H9 (cell line): Measurements from ENCODE around the gene COL4A2. TPM values are rescaled to one million over a fixed set of nuclear protein-coding genes. Genes with fewer than 3 reads are reported as not detected.

Experiments
- DNase-seq: peaks from one replicate; pipeline ENCODE4 v3.0.0-alpha.2; 2017
- H2AFZ ChIP-seq: one replicate; pipeline ENCODE4 v1.6.1; 2013; ENCODE audit warnings: mild to moderate bottlenecking, low read length, control low read depth, moderate library complexity
- H2AK5ac ChIP-seq: 2 replicates; pipeline ENCODE4 v1.6.1; 2013; ENCODE audit warnings: low read length, control low read depth, mixed read lengths; ENCODE audit not compliant: insufficient read length
- H2BK120ac ChIP-seq: one replicate; pipeline ENCODE4 v1.6.1; 2013; ENCODE audit warnings: low read depth, mild to moderate bottlenecking, low read length, control low read depth, inconsistent platforms; ENCODE audit not compliant: poor library complexity, severe bottlenecking
- H2BK12ac ChIP-seq: 2 replicates; pipeline ENCODE4 v1.6.1; 2013; ENCODE audit warnings: low read length, control low read depth, mixed read lengths, low read depth; ENCODE audit not compliant: insufficient read length
- H2BK15ac ChIP-seq: 2 replicates; pipeline ENCODE4 v1.6.1; 2013; ENCODE audit warnings: low read depth, low read length, control low read depth
- H2BK20ac ChIP-seq: one replicate; pipeline ENCODE4 v1.6.1; 2013; ENCODE audit warnings: low read depth, mild to moderate bottlenecking, low read length, control low read depth, inconsistent platforms; ENCODE audit not compliant: poor library complexity, severe bottlenecking
- H2BK5ac ChIP-seq: 2 replicates; pipeline ENCODE4 v1.6.1; 2013; ENCODE audit warnings: low read length, control low read depth, mixed read lengths; ENCODE audit not compliant: insufficient read length
- H3K14ac ChIP-seq: 2 replicates; pipeline ENCODE4 v1.6.1; 2013; ENCODE audit warnings: low read length, control low read depth; ENCODE audit not compliant: insufficient read depth
- H3K18ac ChIP-seq: 2 replicates; pipeline ENCODE4 v1.6.1; 2013; ENCODE audit warnings: low read depth, mild to moderate bottlenecking, mixed read lengths, low read length, control low read depth; ENCODE audit not compliant: insufficient read length
- H3K23ac ChIP-seq: 2 replicates; pipeline ENCODE4 v1.6.1; 2013; ENCODE audit warnings: low read length, control low read depth, mixed read lengths, low read depth; ENCODE audit not compliant: insufficient read length
- H3K23me2 ChIP-seq: 2 replicates; pipeline ENCODE4 v1.6.1; 2013; ENCODE audit warnings: low read depth, mild to moderate bottlenecking, mixed read lengths, low read length, control low read depth; ENCODE audit not compliant: insufficient read length, poor library complexity, severe bottlenecking
- H3K27ac ChIP-seq: 2 replicates; pipeline ENCODE4 v1.5.1; 2013; ENCODE audit warnings: low read length, control low read depth, mixed read lengths, low read depth; ENCODE audit not compliant: insufficient read length
- H3K27me3 ChIP-seq: 2 replicates; pipeline ENCODE4 v1.6.1; 2013; ENCODE audit warnings: low read length, control low read depth, inconsistent platforms; ENCODE audit not compliant: insufficient read depth
- H3K4ac ChIP-seq: 2 replicates; pipeline ENCODE4 v1.6.1; 2013; ENCODE audit warnings: low read depth, mild to moderate bottlenecking, control low read depth, inconsistent platforms, low read length, moderate library complexity
- H3K4me1 ChIP-seq: 2 replicates; pipeline ENCODE4 v1.6.1; 2013; ENCODE audit warnings: low read length, control low read depth, inconsistent platforms; ENCODE audit not compliant: insufficient read depth
- H3K4me2 ChIP-seq: 2 replicates; pipeline ENCODE4 v1.6.1; 2013; ENCODE audit warnings: low read length, control low read depth, mixed read lengths; ENCODE audit not compliant: insufficient read length, insufficient read depth
- H3K56ac ChIP-seq: 2 replicates; pipeline ENCODE4 v1.6.1; 2013; ENCODE audit warnings: low read depth, mild to moderate bottlenecking, mixed read lengths, low read length, control low read depth; ENCODE audit not compliant: insufficient read length
- H3K79me1 ChIP-seq: 2 replicates; pipeline ENCODE4 v1.6.1; 2013; ENCODE audit warnings: low read depth, mild to moderate bottlenecking, moderate library complexity, low read length, control low read depth, inconsistent platforms; ENCODE audit not compliant: insufficient read depth, poor library complexity, severe bottlenecking
- H3K79me2 ChIP-seq: 2 replicates; pipeline ENCODE4 v1.6.1; 2013; ENCODE audit warnings: low read length, control low read depth, inconsistent platforms; ENCODE audit not compliant: insufficient read depth
- H3K9ac ChIP-seq: 2 replicates; pipeline ENCODE4 v1.6.1; 2013; ENCODE audit warnings: low read length, control low read depth, mixed read lengths; ENCODE audit not compliant: insufficient read length; ENCODE audit errors: extremely low read depth
- H3K9me3 ChIP-seq: one replicate; pipeline ENCODE4 v1.6.1; 2013; ENCODE audit warnings: low read depth, low read length, inconsistent platforms; ENCODE audit not compliant: control insufficient read depth
- H3T11ph ChIP-seq: one replicate; pipeline ENCODE4 v1.6.1; 2013; ENCODE audit warnings: mild to moderate bottlenecking, low read length, control low read depth, inconsistent platforms
- H4K20me1 ChIP-seq: one replicate; pipeline ENCODE4 v1.6.1; 2013; ENCODE audit not compliant: control insufficient read depth, insufficient read length, insufficient read depth
- H4K5ac ChIP-seq: 2 replicates; pipeline ENCODE4 v1.6.1; 2013; ENCODE audit warnings: low read depth, mild to moderate bottlenecking, mixed read lengths, low read length, control low read depth; ENCODE audit not compliant: insufficient read length
- H4K8ac ChIP-seq: replicated peaks from 2 replicates; pipeline ENCODE4 v1.6.1; 2013; ENCODE audit warnings: low read length, control low read depth, mixed read lengths, low read depth; ENCODE audit not compliant: insufficient read length
- H4K91ac ChIP-seq: 2 replicates; pipeline ENCODE4 v1.6.1; 2013; ENCODE audit warnings: low read depth, mild to moderate bottlenecking, moderate library complexity, mixed read lengths, low read length, control low read depth; ENCODE audit not compliant: insufficient read length
- H3K27ac Mint-ChIP-seq, 3 experiments: 2 replicates in 2 of 3; 3 replicates in 1 of 3; pipeline ENCODE4 v1.8.0; 2020 to 2021; ENCODE audit warnings: mixed read lengths in 3 of 3, mild to moderate bottlenecking in 1 of 3, moderate library complexity in 1 of 3
- H3K27me3 Mint-ChIP-seq: 2 replicates; pipeline ENCODE4 v1.8.0; 2021; ENCODE audit warnings: low read depth, mild to moderate bottlenecking, moderate library complexity, mixed read lengths
- H3K36me3 Mint-ChIP-seq, 3 experiments: 2 replicates in 2 of 3; 3 replicates in 1 of 3; pipeline ENCODE4 v1.8.0; 2020 to 2021; ENCODE audit warnings: low read depth in 3 of 3, mixed read lengths in 3 of 3; ENCODE audit not compliant: insufficient read depth in 1 of 3
- H3K4me1 Mint-ChIP-seq, 2 experiments: 2 replicates each; pipeline ENCODE4 v1.8.0; 2020; ENCODE audit warnings: mixed read lengths in 2 of 2
- H3K4me3 Mint-ChIP-seq, 2 experiments: 2 replicates in 1 of 2; 3 replicates in 1 of 2; pipeline ENCODE4 v1.8.0; 2020 to 2021; ENCODE audit warnings: mild to moderate bottlenecking in 2 of 2, mixed read lengths in 2 of 2, moderate library complexity in 1 of 2
- H3K9me3 Mint-ChIP-seq, 2 experiments: 2 replicates in 1 of 2; 3 replicates in 1 of 2; pipeline ENCODE4 v1.8.0; 2020; ENCODE audit warnings: mild to moderate bottlenecking in 2 of 2, mixed read lengths in 2 of 2, moderate library complexity in 1 of 2
- CTCF ChIP-seq: fragments of 200-600 bp; sonication (generic); conservative IDR thresholded peaks from 3 replicates; pipeline ENCODE4 v1.8.0; 2021; ENCODE audit warnings: antibody characterized with exemption, mild to moderate bottlenecking
- WGBS: extraction: QIAGEN DNeasy Blood & Tissue Kit; methylation state at CpG from one replicate; pipeline ENCODE4 v1.1.7; 2013; ENCODE audit warnings: missing lambda C conversion rate, low lambda C conversion rate, mixed read lengths; ENCODE audit not compliant: insufficient read length; ENCODE audit errors: extremely low coverage; 5-methylcytosine and 5-hydroxymethylcytosine counted together
- total RNA-seq: library from RNA; stranded (reverse); gene quantifications from 2 replicates; pipeline ENCODE4 v1.2.1, GENCODE V29; 2021

COL4A2 gene
- total RNA-seq, 1 experiment from 2014 or later: 76.5 TPM

- Histone ChIP-seq H3K23me2 (no peaks in the 10 kb centered on the region), H2BK5ac (no peak overlapping the region), H2AFZ (no peak overlapping the region), H3K27ac (no peak overlapping the region), H3K18ac (no peak overlapping the region), H3K9ac (no peak overlapping the region), H3K23ac (no peak overlapping the region), H3K27me3 (no peaks in the 10 kb centered on the region), H2BK20ac (no peak overlapping the region), H3K79me1 (no peaks in the 10 kb centered on the region), H4K20me1 (no peaks in the 10 kb centered on the region), H4K5ac (no peak overlapping the region), H3K14ac (no peak overlapping the region), H2BK120ac (no peak overlapping the region), H3K4me1 (peaks cover 2% of the 10 kb centered on the region; the same call in 1 of the 2 replicates), H2BK12ac (no peak overlapping the region), H4K8ac (no peak overlapping the region), H3K9me3 (no peaks in the 10 kb centered on the region), H3K4me2 (no peak overlapping the region), H2BK15ac (no peak overlapping the region), H3K79me2 (no peaks in the 10 kb centered on the region), H3K56ac (no peak overlapping the region), H3K4ac (no peak overlapping the region), H3T11ph (no peak overlapping the region), H2AK5ac (no peak overlapping the region), H4K91ac (no peak overlapping the region)
- no peaks in the 10 kb centered on the region for H3K9me3 Mint-ChIP-seq
- H3K4me1 Mint-ChIP-seq: peaks cover 10 to 13% of the 10 kb centered on the region in 2 experiments
- no peak for TF ChIP-seq CTCF
- no peak overlapping the region for H3K4me3 Mint-ChIP-seq
- no peak overlapping the region for H3K27ac Mint-ChIP-seq
- WGBS: no CpG with 5 or more reads among the region's 7 CpGs
- H3K27me3 Mint-ChIP-seq: no peaks in the 10 kb centered on the region
- DNase-seq: no peak
- H3K36me3 Mint-ChIP-seq: peaks cover 2 to 12% (median 9%) of the 10 kb centered on the region in 3 experiments; a peak in 5 of 7 replicates
Observed at GRCh38 chr13:110359840-110360301, 52.8 kb downstream of the COL4A2 start.
